H9 (cell line): Measurements from ENCODE around the gene MRTFA. TPM values are rescaled to one million over a fixed set of nuclear protein-coding genes. Genes with fewer than 3 reads are reported as not detected.

ENCODE experiments used
- DNase-seq: peaks from one replicate; pipeline ENCODE4 v3.0.0-alpha.2; 2017
- H2AFZ ChIP-seq: one replicate; pipeline ENCODE4 v1.6.1; 2013; ENCODE audit warnings: mild to moderate bottlenecking, low read length, control low read depth, moderate library complexity
- H2AK5ac ChIP-seq: 2 replicates; pipeline ENCODE4 v1.6.1; 2013; ENCODE audit warnings: low read length, control low read depth, mixed read lengths; ENCODE audit not compliant: insufficient read length
- H2BK120ac ChIP-seq: one replicate; pipeline ENCODE4 v1.6.1; 2013; ENCODE audit warnings: low read depth, mild to moderate bottlenecking, low read length, control low read depth, inconsistent platforms; ENCODE audit not compliant: poor library complexity, severe bottlenecking
- H2BK12ac ChIP-seq: 2 replicates; pipeline ENCODE4 v1.6.1; 2013; ENCODE audit warnings: low read length, control low read depth, mixed read lengths, low read depth; ENCODE audit not compliant: insufficient read length
- H2BK15ac ChIP-seq: 2 replicates; pipeline ENCODE4 v1.6.1; 2013; ENCODE audit warnings: low read depth, low read length, control low read depth
- H2BK20ac ChIP-seq: one replicate; pipeline ENCODE4 v1.6.1; 2013; ENCODE audit warnings: low read depth, mild to moderate bottlenecking, low read length, control low read depth, inconsistent platforms; ENCODE audit not compliant: poor library complexity, severe bottlenecking
- H2BK5ac ChIP-seq: 2 replicates; pipeline ENCODE4 v1.6.1; 2013; ENCODE audit warnings: low read length, control low read depth, mixed read lengths; ENCODE audit not compliant: insufficient read length
- H3K14ac ChIP-seq: 2 replicates; pipeline ENCODE4 v1.6.1; 2013; ENCODE audit warnings: low read length, control low read depth; ENCODE audit not compliant: insufficient read depth
- H3K18ac ChIP-seq: 2 replicates; pipeline ENCODE4 v1.6.1; 2013; ENCODE audit warnings: low read depth, mild to moderate bottlenecking, mixed read lengths, low read length, control low read depth; ENCODE audit not compliant: insufficient read length
- H3K23ac ChIP-seq: 2 replicates; pipeline ENCODE4 v1.6.1; 2013; ENCODE audit warnings: low read length, control low read depth, mixed read lengths, low read depth; ENCODE audit not compliant: insufficient read length
- H3K23me2 ChIP-seq: 2 replicates; pipeline ENCODE4 v1.6.1; 2013; ENCODE audit warnings: low read depth, mild to moderate bottlenecking, mixed read lengths, low read length, control low read depth; ENCODE audit not compliant: insufficient read length, poor library complexity, severe bottlenecking
- H3K27ac ChIP-seq: 2 replicates; pipeline ENCODE4 v1.5.1; 2013; ENCODE audit warnings: low read length, control low read depth, mixed read lengths, low read depth; ENCODE audit not compliant: insufficient read length
- H3K27me3 ChIP-seq: 2 replicates; pipeline ENCODE4 v1.6.1; 2013; ENCODE audit warnings: low read length, control low read depth, inconsistent platforms; ENCODE audit not compliant: insufficient read depth
- H3K4ac ChIP-seq: 2 replicates; pipeline ENCODE4 v1.6.1; 2013; ENCODE audit warnings: low read depth, mild to moderate bottlenecking, control low read depth, inconsistent platforms, low read length, moderate library complexity
- H3K4me1 ChIP-seq: 2 replicates; pipeline ENCODE4 v1.6.1; 2013; ENCODE audit warnings: low read length, control low read depth, inconsistent platforms; ENCODE audit not compliant: insufficient read depth
- H3K4me2 ChIP-seq: 2 replicates; pipeline ENCODE4 v1.6.1; 2013; ENCODE audit warnings: low read length, control low read depth, mixed read lengths; ENCODE audit not compliant: insufficient read length, insufficient read depth
- H3K56ac ChIP-seq: 2 replicates; pipeline ENCODE4 v1.6.1; 2013; ENCODE audit warnings: low read depth, mild to moderate bottlenecking, mixed read lengths, low read length, control low read depth; ENCODE audit not compliant: insufficient read length
- H3K79me1 ChIP-seq: 2 replicates; pipeline ENCODE4 v1.6.1; 2013; ENCODE audit warnings: low read depth, mild to moderate bottlenecking, moderate library complexity, low read length, control low read depth, inconsistent platforms; ENCODE audit not compliant: insufficient read depth, poor library complexity, severe bottlenecking
- H3K79me2 ChIP-seq: 2 replicates; pipeline ENCODE4 v1.6.1; 2013; ENCODE audit warnings: low read length, control low read depth, inconsistent platforms; ENCODE audit not compliant: insufficient read depth
- H3K9ac ChIP-seq: 2 replicates; pipeline ENCODE4 v1.6.1; 2013; ENCODE audit warnings: low read length, control low read depth, mixed read lengths; ENCODE audit not compliant: insufficient read length; ENCODE audit errors: extremely low read depth
- H3K9me3 ChIP-seq: one replicate; pipeline ENCODE4 v1.6.1; 2013; ENCODE audit warnings: low read depth, low read length, inconsistent platforms; ENCODE audit not compliant: control insufficient read depth
- H3T11ph ChIP-seq: one replicate; pipeline ENCODE4 v1.6.1; 2013; ENCODE audit warnings: mild to moderate bottlenecking, low read length, control low read depth, inconsistent platforms
- H4K20me1 ChIP-seq: one replicate; pipeline ENCODE4 v1.6.1; 2013; ENCODE audit not compliant: control insufficient read depth, insufficient read length, insufficient read depth
- H4K5ac ChIP-seq: 2 replicates; pipeline ENCODE4 v1.6.1; 2013; ENCODE audit warnings: low read depth, mild to moderate bottlenecking, mixed read lengths, low read length, control low read depth; ENCODE audit not compliant: insufficient read length
- H4K8ac ChIP-seq: replicated peaks from 2 replicates; pipeline ENCODE4 v1.6.1; 2013; ENCODE audit warnings: low read length, control low read depth, mixed read lengths, low read depth; ENCODE audit not compliant: insufficient read length
- H4K91ac ChIP-seq: 2 replicates; pipeline ENCODE4 v1.6.1; 2013; ENCODE audit warnings: low read depth, mild to moderate bottlenecking, moderate library complexity, mixed read lengths, low read length, control low read depth; ENCODE audit not compliant: insufficient read length
- H3K27ac Mint-ChIP-seq, 3 experiments: 2 replicates in 2 of 3; 3 replicates in 1 of 3; pipeline ENCODE4 v1.8.0; 2020 to 2021; ENCODE audit warnings: mixed read lengths in 3 of 3, mild to moderate bottlenecking in 1 of 3, moderate library complexity in 1 of 3
- H3K27me3 Mint-ChIP-seq: 2 replicates; pipeline ENCODE4 v1.8.0; 2021; ENCODE audit warnings: low read depth, mild to moderate bottlenecking, moderate library complexity, mixed read lengths
- H3K36me3 Mint-ChIP-seq, 3 experiments: 2 replicates in 2 of 3; 3 replicates in 1 of 3; pipeline ENCODE4 v1.8.0; 2020 to 2021; ENCODE audit warnings: low read depth in 3 of 3, mixed read lengths in 3 of 3; ENCODE audit not compliant: insufficient read depth in 1 of 3
- H3K4me1 Mint-ChIP-seq, 2 experiments: 2 replicates each; pipeline ENCODE4 v1.8.0; 2020; ENCODE audit warnings: mixed read lengths in 2 of 2
- H3K4me3 Mint-ChIP-seq, 2 experiments: 2 replicates in 1 of 2; 3 replicates in 1 of 2; pipeline ENCODE4 v1.8.0; 2020 to 2021; ENCODE audit warnings: mild to moderate bottlenecking in 2 of 2, mixed read lengths in 2 of 2, moderate library complexity in 1 of 2
- H3K9me3 Mint-ChIP-seq, 2 experiments: 2 replicates in 1 of 2; 3 replicates in 1 of 2; pipeline ENCODE4 v1.8.0; 2020; ENCODE audit warnings: mild to moderate bottlenecking in 2 of 2, mixed read lengths in 2 of 2, moderate library complexity in 1 of 2
- CTCF ChIP-seq: fragments of 200-600 bp; sonication (generic); conservative IDR thresholded peaks from 3 replicates; pipeline ENCODE4 v1.8.0; 2021; ENCODE audit warnings: antibody characterized with exemption, mild to moderate bottlenecking
- WGBS: extraction: QIAGEN DNeasy Blood & Tissue Kit; methylation state at CpG from one replicate; pipeline ENCODE4 v1.1.7; 2013; ENCODE audit warnings: missing lambda C conversion rate, low lambda C conversion rate, mixed read lengths; ENCODE audit not compliant: insufficient read length; ENCODE audit errors: extremely low coverage; 5-methylcytosine and 5-hydroxymethylcytosine counted together
- total RNA-seq: library from RNA; stranded (reverse); gene quantifications from 2 replicates; pipeline ENCODE4 v1.2.1, GENCODE V29; 2021

Gene MRTFA
- total RNA-seq, 1 experiment from 2014 or later = 38.1 TPM

GRCh38 chr22:40506762-40507161 is 129.8 kb downstream of the MRTFA start:
- H3K4me1 ChIP-seq = peaks cover 2% of the 10 kb centered on the region; the same call in 1 of the 2 replicates
- no peaks in the 10 kb centered on the region for H3K27me3 ChIP-seq
- H2AK5ac ChIP-seq = no peak overlapping the region
- no peak overlapping the region for H3K4ac ChIP-seq
- H3T11ph ChIP-seq = no peak overlapping the region
- H2BK12ac ChIP-seq = no peak overlapping the region
- H3K4me1 Mint-ChIP-seq = peaks cover 13 to 14% of the 10 kb centered on the region in 2 experiments
- H3K14ac ChIP-seq = no peak overlapping the region
- peaks cover 9% of the 10 kb centered on the region in 2 experiments for H3K9me3 Mint-ChIP-seq
- H3K79me2 ChIP-seq = no peaks in the 10 kb centered on the region
- peaks cover 4% of the 10 kb centered on the region for H3K27me3 Mint-ChIP-seq
- H4K8ac ChIP-seq = no peak overlapping the region
- H4K91ac ChIP-seq = no peak overlapping the region
- no peak overlapping the region for H3K27ac Mint-ChIP-seq
- H4K20me1 ChIP-seq = no peaks in the 10 kb centered on the region
- DNase-seq = no peak
- H4K5ac ChIP-seq = no peak overlapping the region
- H3K27ac ChIP-seq = no peak overlapping the region
- WGBS = no CpG with 5 or more reads among the region's 3 CpGs
- H2BK15ac ChIP-seq = no peak overlapping the region
- H3K79me1 ChIP-seq = no peaks in the 10 kb centered on the region
- no peak overlapping the region for H3K18ac ChIP-seq
- H3K56ac ChIP-seq = no peak overlapping the region
- no peak overlapping the region for H2BK120ac ChIP-seq
- peaks cover 8 to 14% (median 9%) of the 10 kb centered on the region in 3 experiments for H3K36me3 Mint-ChIP-seq
- no peak overlapping the region for H2AFZ ChIP-seq
- H3K4me3 Mint-ChIP-seq = no peak overlapping the region
- H2BK5ac ChIP-seq = no peak overlapping the region
- H3K23me2 ChIP-seq = no peaks in the 10 kb centered on the region
- H3K23ac ChIP-seq = no peak overlapping the region
- TF ChIP-seq CTCF = no peak
- no peaks in the 10 kb centered on the region for H3K9me3 ChIP-seq
- no peak overlapping the region for H2BK20ac ChIP-seq
- no peak overlapping the region for H3K9ac ChIP-seq
- H3K4me2 ChIP-seq = no peak overlapping the region
